GM21423 (cell line): Measurements from ENCODE around the gene SMAD6.

Experiments
- ATAC-seq: cut with Tn5 transposase; IDR thresholded peaks from one replicate; pipeline ENCODE4 v1.9.1; 2021; ENCODE audit warnings: mild to moderate bottlenecking, moderate library complexity; ENCODE audit not compliant: unreplicated experiment

SMAD6 gene

DNA sequence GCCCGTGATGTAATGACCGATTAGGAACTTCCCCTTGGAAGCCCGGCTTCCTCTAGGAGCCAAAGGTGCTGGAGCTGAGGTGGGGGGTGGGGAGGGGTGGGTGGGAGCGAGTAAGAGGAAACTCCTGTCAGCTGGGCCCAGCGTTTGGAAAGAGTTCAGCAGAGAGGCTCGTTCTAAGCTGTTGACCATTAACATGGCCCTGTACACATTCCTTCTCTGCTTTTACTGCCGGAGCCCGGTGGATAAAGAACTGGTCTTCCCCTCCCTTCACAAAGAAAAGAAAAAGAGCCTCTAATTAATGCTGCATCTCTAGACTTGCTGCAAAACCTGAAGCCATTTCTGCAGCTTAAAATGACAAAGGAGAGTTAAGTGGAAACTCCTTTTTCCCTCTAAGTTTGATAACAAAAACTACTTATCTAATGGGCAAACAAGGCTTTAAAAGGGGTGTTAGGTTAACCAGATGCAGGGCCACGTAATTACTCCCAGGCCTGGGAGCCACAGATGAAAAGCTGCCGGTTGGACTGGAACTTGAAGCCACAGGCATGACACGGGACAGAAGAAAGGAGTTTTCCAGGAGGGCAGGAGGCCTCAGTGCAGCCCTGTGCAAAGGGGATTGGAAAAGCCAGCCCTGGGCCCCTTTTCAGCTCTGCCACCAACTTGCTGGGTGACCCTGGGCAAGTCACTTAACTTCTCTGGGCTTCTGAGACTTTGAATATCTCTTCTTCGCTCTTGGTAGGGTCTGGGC lies 71.3 kb downstream of the SMAD6 start:
- no peak for ATAC-seq

DNA sequence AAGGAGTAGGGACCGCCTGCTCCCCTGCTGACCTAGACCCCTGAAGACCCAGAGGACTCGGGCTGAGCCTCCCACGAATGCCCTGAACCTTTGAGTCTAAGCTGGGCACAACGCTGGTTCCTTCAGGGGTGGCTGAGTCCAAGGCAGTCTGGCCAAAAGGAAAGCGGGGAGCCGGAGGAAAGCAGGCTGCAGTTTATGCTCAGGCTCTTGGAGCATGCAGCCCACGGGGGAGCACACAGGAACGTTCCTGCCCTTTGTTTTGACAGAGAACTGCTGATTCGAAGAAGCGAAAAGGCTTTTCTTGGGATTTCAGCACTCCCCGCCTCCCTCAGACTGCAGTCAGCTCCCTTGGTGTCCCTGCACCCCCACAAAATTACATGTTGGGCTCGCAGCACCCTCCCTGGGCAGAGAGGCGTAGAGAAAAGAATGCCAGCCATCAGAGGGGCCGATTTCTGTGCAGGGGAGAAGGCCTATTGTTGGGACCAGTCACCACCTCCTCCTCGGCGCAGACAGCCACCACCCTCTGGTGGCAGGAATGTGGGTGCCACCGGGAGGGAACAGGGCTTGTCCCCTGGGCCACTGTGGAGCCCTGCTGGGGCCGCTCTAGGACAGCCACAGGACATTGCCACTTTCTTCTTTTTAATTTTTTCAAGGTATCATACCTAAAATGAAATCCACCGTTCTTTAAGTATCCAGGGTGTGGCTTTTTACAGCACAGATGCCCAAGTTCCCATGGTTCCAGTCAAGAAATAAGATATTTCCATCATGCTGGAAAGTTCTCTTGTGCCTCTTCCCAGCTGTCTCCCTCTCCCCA lies 72.2 kb downstream of the SMAD6 start:
- no peak for ATAC-seq

DNA sequence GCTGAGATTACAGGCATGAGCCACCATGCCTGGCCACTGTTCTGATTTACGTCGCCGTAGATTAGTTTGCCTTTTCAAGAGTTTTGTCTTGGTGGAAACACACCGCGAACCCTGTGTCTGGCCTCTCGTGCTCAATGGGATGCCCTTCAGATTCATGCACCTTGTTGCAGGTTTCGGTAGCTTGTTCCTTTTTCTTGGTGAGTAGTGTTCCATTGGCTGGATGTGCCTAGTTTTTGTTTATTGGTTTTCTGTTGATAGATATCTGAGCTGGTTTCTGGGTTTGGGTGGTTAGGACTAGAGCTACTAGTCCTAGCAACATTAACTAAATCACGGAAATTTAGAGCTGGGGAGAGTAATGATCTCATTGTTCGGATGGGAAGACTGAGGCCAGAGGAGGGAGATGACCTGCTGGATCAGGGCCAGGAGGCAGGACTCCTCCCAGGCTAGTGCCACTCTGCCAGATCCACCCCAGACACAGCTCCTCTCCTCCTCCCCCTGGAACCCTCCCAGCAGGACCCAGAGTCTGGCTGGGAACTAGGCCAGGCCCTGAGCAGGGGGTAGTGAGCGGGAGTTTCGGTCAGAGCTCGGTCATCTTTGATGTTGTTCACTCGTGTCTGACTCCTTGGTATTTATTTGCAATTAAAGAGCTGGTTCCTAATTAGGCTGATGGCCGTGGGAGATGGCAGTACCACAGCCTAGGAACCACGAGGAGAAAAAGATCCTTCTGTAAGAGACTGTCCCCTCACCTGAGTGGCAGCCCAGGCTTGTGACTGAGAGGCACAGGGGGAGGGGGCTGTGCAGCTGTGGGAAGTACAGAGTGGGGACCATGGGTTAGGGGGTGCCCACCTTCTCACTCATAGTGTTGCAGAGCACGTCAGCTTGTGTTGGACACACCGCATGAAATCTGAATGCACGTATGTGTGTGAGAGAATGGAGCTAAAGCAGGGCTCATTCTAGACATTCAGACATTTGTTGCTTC lies 73.4 kb downstream of the SMAD6 start:
- ATAC-seq: no peak

DNA sequence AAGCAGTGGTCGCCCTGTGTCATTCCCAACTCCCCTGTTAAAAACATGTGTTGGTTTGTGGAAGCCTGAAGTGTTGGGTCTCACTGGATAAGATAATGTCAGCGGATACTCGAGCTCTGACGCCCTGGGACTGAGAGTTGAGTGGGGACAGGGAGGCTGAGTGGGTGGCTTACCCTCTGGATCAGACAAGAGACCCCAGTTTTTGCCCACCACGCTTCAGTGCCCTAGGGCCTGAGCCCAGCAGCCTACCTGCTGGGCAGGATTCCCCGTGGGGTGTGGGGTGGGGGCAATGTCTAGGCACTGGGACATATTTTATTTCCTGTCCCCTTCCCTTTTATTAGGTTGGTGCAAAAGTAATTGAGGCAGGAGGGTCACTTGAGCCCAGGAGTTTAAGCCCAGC lies 75.0 kb downstream of the SMAD6 start:
- ATAC-seq: no peak

DNA sequence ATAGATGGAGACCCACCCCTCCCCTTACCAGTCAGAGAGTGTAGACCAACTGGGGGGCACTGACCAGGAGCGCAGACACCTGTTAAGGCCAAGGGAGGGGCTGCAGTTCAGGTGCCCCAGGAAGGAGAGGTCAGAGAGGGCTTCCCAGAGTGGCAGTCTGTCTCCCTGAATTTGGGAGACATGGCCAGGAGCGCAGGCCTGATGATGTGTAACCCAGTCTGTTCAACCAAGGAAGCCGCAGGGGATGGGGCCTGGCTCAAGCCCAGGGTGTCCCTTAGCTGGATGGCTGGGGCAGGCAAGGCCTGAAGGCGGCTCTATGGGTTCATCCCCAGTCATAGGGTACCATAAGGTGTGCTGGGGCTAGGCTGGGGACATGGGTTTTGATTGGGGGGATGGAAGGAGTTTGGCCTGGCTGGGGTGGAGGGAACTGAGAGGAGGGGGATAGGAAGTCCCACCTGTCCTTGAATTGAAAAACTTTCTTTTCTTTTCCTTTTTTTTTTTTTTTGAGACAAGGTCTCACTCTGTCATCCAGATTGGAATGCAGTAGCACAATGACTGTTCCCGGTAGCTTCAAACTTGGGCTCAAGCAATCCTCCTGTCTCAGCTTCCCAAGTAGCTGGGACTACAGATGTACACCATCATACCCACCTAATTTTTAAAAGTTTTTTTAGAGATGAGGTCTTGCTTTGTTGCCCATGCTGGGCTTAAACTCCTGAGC lies 75.7 kb downstream of the SMAD6 start:
- no peak for ATAC-seq

DNA sequence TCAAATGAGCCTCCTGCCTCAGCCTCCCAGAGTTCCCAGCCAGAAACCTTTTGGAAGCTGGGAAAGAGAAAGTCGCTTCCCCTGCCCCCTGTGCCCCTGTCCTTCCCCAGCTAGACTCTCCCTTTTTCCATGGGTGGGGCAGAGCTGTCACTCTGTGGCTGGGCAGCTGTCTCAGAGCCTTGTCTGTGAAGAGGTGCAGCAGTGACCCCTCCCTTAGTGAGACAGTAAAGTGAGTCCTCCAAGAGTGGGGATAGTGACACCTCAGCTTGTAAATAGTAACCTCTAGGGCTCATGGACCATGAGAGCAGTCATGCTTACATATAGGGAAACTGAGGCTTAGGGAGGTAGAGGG lies 76.3 kb downstream of the SMAD6 start:
- ATAC-seq: no peak

DNA sequence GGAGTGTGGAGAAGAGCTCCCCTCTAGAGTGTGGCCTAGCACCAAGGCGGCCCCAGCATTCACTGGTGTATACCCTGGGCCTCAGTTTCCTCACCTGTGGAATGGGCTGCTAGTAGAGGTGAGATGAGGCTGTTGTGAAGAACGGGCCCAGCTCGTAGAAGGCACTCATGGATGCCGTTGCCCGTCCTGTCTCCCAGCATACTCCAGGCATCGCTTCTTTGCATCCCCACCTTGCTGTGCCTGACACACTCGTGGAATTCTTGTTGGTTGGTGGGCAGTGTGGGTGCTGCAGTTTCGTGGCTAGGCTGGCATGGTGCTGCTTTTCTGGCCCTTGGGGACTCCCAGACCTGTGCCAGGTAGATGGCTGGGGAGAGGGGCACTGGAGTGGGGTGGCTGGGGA lies 76.7 kb downstream of the SMAD6 start:
- ATAC-seq: no peak

DNA sequence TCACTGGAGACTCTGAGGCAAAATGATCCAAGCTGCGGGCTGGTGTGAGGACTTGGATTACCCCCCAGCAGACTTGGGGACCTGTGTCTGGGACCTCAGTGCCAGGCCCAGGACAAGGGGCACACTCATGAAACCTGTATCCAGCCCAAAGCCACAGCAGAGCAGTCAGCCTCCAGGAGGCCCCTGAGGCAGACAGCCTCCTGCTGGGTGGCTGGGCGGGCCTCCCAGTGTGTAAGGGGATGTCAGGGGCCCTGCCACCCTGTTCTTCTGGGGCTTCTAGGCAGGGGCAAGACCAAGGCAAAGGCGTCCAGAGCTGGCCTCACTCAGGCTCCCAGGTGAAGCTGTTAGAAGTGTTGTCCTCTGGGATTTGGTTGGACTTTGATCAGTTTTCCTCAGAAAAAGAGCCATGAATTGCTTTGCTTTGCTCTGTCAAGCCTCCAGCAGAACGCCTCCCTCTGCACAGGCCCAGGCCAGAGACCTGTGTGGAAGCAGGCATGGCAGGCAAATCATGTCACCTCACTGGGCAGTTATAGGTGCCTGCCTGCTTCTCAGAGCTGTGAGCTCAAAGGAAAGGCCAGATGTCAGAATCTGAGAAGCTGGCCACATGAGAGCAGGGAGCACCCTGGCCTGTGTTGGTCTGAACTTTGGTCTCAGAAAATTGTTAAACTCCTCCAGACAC lies 77.4 kb downstream of the SMAD6 start:
- ATAC-seq: no peak

DNA sequence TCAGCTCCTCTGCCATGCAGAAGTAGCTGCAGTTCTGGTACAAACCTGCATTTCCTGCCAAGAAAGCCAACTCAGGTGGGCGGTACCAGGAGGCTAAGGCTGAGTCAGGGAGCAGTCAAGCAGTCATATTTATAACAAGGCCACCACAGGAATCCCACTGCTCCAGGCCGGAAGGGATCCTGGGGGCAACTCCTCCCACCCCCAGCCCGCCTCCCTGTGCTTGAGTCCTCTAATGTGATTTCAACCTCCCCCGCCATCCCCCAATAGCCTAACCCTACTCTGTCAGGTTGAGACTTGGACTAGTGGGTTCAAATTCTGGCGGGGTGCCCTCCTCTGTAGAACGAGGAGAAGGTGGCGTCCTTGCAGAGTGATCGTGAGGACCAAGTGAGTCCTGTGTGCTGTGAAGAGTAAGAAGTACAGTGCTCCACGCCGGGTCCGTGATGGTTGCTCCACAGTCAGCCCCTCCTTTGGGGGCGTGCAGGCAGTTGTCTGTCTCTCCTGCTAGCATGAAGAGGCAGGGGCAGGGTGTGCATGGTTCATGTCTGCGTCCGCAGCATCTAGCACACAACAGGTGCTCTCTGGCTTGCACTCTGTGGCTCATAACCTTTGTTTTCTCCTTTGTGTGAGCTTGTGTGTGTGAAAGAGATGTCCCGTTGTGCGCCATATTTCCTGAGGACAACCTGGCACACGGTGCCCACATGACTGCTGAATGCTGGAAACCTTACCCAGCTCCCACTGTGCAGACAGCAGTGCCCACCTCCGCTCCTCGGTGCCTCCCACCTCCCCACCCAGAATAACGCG lies 78.3 kb downstream of the SMAD6 start:
- no peak for ATAC-seq

DNA sequence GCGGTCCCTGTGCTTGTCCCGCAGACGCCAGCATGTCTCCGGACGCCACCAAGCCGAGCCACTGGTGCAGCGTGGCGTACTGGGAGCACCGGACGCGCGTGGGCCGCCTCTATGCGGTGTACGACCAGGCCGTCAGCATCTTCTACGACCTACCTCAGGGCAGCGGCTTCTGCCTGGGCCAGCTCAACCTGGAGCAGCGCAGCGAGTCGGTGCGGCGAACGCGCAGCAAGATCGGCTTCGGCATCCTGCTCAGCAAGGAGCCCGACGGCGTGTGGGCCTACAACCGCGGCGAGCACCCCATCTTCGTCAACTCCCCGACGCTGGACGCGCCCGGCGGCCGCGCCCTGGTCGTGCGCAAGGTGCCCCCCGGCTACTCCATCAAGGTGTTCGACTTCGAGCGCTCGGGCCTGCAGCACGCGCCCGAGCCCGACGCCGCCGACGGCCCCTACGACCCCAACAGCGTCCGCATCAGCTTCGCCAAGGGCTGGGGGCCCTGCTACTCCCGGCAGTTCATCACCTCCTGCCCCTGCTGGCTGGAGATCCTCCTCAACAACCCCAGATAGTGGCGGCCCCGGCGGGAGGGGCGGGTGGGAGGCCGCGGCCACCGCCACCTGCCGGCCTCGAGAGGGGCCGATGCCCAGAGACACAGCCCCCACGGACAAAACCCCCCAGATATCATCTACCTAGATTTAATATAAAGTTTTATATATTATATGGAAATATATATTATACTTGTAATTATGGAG lies 79.1 kb downstream of the SMAD6 start:
- no peak for ATAC-seq

DNA sequence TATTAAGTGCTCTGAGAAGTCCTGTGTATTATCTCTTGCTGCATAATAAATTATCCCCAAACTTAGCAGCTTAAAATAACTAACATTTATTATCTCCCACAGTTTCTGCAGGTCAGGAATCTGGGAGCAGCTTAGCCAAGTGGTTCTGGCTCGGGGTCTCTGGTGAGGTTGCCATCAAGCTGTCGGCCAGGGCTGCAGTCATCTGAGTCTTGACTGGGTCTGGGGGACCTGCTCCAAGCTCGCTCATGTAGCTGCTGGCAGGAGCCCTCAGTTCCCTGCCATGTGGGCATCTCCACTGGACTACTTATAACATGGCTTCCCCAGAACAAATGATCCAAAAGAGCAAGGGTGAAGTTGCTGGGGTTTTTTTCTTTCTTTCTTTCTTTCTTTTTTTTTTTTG lies 80.7 kb downstream of the SMAD6 start:
- ATAC-seq: no peak

DNA sequence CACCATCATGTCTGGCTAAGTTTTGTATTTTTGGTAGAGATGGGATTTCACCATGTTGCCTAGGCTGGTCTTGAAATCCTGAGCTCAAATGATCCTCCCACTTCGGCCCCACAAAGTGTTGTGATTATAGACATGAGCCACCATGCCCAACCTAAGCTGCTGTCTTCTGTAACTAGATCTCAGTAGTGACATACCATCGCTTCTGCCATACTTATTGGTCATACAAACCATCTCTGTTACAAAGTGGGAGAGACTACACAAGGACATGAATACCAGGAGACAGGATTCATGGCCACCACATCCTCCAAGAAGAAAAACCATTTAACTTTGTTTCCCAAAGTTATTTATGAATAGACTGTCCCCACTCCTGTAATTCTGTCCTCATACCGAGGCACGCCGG lies 81.3 kb downstream of the SMAD6 start:
- no peak for ATAC-seq

DNA sequence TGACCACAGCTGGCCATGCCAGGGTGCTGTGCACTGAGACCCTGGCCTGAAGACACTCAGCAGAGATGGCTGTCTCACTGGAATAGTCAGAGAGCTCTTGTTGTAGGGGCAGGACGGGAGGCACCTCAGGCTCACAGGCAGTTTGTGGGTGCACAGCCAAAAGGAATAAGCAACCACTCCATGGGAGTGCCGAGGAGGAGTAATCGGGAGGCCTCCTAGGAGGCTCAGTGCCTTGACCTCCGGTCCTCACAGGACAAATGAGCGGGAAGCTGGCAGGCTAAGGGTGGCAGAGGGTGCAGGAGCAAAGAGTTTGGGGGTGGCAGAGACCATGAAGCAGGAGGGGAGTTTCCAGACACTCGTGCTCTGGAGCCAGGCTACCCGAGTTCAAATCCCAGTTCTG lies 81.7 kb downstream of the SMAD6 start:
- no peak for ATAC-seq

DNA sequence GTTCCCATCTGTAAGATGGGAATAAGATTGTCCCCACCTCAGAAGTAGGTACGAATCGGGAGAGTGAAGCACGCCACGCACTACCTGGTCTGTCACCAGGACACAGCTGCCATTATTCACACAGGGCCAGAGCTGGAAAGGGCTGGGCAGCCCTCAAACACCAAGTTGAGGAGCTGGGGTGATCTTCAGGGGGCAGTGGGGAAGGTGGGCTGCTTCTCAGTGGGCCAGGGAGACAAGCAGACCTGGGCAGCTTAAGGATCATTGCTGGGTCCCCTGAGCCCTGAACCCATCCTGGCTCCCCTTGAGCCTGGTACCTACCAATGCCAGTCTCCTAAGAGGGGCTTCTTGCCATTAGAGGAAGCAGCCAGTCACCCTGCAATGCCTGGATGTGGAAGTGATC lies 82.1 kb downstream of the SMAD6 start:
- ATAC-seq: no peak

DNA sequence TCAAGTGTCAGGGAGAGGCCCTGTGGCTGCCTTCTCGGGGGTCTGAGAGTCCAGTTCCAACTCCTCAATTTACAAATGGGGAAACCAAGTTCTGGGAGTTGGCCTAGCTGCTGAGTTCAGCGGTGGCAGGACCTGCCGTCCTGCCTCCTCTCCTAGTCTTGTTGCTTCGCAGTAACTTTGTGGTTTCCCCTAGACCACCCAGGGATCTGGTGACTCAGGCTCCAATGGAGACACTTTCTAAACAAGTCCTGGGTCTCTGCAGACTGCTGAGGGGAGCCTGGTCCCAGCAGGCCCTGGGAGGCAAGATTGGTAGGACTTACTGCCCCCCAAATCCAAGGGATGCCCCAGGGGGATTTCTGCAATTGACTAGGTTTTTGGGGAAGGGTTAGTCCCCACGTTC lies 83.6 kb downstream of the SMAD6 start:
- ATAC-seq: no peak

DNA sequence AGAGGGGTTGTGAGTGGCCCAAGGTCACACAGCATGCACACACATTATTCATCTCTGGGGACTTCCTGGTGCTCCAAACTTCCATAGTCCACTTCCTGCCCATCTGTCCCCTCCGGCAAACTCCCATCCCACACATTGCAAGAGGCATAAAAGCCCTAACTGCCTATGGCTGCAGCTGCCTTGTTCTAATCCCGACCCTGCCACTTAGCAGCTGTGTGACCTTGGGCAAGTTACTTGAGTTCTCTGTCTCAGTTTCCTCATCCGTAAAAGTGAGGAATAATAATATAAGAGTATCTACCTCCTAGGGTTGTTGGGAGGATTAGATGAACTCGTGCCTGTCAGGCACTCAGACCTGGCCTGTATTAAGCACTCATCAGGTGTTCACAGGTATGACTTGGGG lies 84.2 kb downstream of the SMAD6 start:
- no peak for ATAC-seq

DNA sequence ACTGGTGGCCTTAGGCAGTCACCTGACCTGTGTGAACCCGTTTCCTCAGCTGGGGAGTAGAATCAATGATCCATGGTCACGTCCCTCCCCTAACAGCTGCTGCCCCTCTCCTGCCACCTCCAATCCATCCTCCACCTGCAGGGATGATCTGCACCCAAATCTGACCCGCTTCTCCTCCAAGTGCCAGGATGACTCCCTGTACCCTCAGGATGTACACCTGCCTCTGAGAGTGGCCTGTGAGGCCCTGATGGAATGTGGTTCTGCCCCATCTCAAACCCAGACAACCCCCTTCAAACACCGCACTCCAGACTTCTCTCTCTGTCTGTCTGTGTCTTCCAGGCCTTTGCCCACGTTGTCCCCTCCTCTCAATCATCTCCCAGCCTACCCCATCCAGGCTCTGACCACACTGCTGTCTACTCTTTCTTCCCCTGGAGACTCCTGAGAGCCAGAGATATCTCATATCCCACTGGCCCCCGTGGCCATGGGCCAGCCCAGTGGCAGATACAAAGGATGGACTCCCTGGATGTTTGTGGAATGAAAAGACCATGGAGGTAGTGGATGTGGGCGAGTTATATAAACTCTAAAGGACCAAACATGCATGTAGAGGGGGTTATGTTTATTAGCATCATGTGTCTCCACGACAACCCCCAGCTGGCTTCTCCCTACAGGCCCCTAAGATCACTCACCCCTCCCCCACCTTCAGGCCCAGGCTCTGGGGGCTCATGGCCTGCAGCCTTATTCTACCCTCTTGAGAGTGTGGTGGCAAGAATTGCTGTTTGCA lies 84.9 kb downstream of the SMAD6 start:
- no peak for ATAC-seq

DNA sequence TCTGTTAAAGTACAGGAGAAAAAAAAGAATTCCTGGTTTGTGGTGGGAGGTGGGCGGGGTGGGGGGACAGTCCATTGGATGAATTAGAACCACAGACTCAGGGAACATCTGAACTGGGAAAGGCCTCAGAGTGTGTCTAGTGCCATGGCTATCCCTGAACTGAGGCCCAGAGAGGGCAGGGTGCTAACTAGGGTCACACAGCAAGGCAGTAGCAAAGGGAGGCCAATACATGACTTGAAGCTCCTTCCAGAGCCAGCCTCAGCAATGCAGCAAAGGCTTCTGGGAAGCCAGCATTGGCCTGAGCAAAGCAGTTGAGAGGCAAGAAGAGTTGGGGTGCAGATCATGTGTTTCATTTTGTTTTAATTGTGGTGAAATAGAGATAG lies 85.4 kb downstream of the SMAD6 start:
- ATAC-seq: no peak
